Measurements from ENCODE around the gene KIF6.

Gene KIF6

DNA sequence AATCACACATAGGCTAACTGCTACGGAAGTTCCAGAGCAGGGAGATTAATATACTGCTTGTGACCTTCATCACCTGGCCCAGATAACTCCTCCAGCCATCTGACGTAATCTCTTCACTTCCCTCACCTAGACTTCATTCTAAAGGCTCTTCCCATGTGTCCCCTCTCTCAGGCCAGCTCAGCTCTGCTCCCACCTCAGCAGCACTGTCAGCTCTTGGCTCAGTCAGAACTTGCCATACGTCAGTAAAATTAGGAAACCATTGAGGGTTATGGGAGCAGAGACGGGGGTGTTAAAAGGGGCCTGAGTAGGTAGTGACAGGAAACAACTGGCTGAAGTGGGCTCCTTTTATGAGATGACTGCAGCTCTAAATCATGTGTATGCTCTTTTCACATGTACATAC lies 101.5 kb downstream of the KIF6 start:
- no peak overlapping the region for H3K4me3 ChIP-seq (replicated peaks; ENCODE audit: low read depth, low read length)
- TF ChIP-seq, protein P1, sequence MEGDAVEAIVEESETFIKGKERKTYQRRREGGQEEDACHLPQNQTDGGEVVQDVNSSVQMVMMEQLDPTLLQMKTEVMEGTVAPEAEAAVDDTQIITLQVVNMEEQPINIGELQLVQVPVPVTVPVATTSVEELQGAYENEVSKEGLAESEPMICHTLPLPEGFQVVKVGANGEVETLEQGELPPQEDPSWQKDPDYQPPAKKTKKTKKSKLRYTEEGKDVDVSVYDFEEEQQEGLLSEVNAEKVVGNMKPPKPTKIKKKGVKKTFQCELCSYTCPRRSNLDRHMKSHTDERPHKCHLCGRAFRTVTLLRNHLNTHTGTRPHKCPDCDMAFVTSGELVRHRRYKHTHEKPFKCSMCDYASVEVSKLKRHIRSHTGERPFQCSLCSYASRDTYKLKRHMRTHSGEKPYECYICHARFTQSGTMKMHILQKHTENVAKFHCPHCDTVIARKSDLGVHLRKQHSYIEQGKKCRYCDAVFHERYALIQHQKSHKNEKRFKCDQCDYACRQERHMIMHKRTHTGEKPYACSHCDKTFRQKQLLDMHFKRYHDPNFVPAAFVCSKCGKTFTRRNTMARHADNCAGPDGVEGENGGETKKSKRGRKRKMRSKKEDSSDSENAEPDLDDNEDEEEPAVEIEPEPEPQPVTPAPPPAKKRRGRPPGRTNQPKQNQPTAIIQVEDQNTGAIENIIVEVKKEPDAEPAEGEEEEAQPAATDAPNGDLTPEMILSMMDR (IDR thresholded peaks at IDR 0.05; ENCODE audit: low read length, missing control alignments): no peak

DNA sequence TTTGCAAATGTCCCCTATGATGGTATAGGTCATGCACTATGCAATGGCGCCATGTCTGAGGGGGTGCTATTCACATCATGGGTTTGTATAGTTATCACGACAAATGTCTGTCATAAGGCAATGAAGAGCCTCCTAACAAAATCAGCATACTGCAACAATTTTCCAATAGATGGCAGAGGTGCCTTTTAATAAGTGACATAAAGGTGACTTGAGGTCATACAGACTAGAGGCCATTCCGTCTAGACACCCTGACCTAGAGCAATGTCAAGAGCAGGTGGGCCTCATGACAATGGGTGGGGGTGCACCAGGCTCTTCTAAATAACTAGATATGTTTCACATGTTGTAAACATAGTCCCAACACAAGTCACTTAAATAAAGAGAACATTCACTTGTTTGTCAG lies 107.7 kb downstream of the KIF6 start:
- no peak overlapping the region for H3K4me3 ChIP-seq (replicated peaks; ENCODE audit: low read depth, low read length)
- no peak for DNase-seq (ENCODE audit: low read depth)
- TF ChIP-seq, protein P1 (IDR thresholded peaks at IDR 0.05; ENCODE audit: low read length, missing control alignments): no peak

More for the DNA sequence above, 101.5 kb downstream of the KIF6 start:
- no peak for DNase-seq (ENCODE audit: low read depth)

DNA sequence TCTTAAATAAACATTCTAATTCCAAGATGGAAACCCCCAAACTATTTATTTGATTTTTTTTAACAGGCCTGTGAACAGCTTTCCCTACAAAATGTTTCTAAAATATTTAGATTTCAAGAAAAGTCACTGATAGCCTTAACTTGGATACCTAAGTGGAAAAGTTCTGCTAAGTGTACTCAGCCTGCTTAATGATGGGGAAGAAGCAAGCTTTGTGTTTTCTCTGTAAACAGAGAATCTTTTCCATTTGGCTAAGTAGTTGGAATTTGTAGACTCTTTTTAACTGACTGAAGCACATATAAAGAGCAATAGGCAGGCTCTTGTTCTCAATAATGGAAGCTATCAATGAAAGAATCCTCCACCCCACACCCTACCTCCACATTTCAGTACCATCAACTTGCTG lies 108.2 kb downstream of the KIF6 start:
- TF ChIP-seq, protein P1 (IDR thresholded peaks at IDR 0.05; ENCODE audit: low read length, missing control alignments): no peak
- no peak overlapping the region for H3K4me3 ChIP-seq (replicated peaks; ENCODE audit: low read depth, low read length)
- DNase-seq (ENCODE audit: low read depth): no peak

DNA sequence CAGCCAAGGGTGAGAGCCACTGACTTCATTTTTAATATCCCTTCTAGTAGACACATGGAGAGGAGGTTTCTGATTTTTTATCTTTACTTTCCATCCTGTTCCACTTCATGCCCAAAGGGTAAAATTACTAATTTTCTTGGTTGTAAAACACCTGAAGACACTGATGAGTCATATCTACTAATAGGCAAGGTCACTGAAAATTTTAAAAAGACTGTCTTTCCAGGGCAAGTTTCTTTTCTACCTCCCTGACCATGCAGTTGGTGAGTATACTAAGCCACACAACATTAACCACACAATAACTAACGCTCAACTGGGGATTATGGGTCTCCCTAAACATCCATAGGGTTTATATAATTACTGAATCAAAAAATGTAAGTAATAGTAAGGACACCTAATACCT lies 109.6 kb downstream of the KIF6 start:
- TF ChIP-seq, protein P1 (IDR thresholded peaks at IDR 0.05; ENCODE audit: low read length, missing control alignments): no peak
- no peak overlapping the region for H3K4me3 ChIP-seq (replicated peaks; ENCODE audit: low read depth, low read length)
- DNase-seq (ENCODE audit: low read depth): no peak

DNA sequence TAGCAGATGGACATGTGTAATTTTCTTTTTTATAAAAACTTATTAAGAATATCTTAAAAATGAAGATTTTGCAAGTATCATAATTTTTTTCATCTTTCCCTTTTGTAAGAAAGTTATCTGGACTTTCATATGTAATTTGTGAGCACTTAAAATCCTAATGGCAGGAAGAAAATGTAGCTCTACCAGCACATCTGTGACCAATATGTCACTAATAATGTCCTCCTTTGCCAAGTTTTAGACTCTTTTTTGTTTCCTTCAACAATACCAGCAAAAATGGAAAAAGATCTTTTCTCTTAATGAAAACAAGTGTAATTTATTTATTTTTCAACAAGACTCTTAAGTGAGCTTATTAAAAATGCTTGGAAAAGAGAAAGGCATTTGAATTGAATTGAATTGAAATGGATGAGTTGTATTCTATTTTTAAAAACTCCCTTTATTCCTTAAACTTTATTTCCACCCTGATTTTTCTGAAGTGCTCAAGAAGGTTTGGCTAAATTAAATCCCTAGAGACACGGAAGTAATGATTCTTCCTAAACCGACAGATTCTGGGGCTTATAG lies 110.7 kb downstream of the KIF6 start:
- H3K4me3 ChIP-seq (replicated peaks; ENCODE audit: low read depth, low read length): no peak overlapping the region
- TF ChIP-seq, protein P1 (IDR thresholded peaks at IDR 0.05; ENCODE audit: low read length, missing control alignments): no peak
- DNase-seq (ENCODE audit: low read depth): no peak

DNA sequence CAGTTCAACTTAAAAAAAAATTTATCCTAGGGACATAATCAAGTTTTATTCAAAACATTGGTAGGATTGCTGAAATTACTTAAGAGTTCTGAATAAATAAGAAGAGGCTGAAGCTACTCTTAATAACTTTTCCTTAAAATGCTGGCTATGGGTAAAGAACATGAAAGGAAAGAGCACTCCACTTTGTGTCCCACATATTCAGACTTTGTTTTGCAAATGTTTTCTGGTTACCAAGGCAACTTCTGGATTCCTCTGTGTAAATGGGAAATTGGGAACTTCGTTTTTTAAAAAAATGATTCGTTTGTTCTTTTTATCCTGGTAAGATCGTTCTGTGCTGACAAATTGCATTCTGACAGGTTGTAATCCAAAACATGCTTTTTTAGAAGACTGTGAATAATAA lies 115.0 kb downstream of the KIF6 start:
- TF ChIP-seq, protein P1 (IDR thresholded peaks at IDR 0.05; ENCODE audit: low read length, missing control alignments): no peak
- no peak overlapping the region for H3K4me3 ChIP-seq (replicated peaks; ENCODE audit: low read depth, low read length)
- peak; percentile 11 for DNase-seq (ENCODE audit: low read depth)

DNA sequence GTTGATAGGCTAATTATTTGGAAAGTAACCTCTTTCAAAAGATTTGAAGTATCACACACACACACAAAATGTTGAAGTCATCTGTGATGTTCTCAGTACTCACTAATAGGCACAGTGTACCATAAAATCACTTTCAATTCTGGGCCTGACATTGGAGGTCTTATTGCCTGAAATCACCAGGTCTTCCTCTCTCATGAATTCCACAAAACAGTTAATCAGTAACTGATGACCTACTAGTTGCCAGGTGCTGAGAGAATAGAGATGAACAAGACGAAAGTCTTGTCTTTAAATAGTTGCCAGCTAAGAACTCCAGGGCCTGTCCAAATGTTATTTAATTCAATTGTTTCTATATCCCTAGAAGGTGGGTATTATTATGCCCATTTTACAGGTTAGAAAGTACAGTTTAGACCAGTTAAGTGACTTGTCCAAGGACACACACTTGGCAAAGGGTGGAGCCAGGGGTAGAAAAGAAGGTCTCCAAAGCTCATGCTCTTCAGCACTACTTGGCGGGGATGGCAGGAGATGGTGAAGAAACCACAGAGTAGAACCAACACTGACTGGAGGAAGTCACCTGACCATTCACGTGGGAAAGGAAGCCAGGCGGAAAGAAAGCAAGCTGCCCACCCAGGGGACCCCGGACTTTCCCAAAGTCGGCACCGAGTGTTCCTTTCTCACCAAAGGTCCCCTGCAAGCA lies 116.4 kb downstream of the KIF6 start:
- TF ChIP-seq, protein P1 (IDR thresholded peaks at IDR 0.05; ENCODE audit: low read length, missing control alignments): no peak
- H3K4me3 ChIP-seq (replicated peaks; ENCODE audit: low read depth, low read length): no peak overlapping the region
- DNase-seq (ENCODE audit: low read depth): no peak

Measured in fibroblast of pulmonary artery (primary cell).